Measurements from ENCODE around the gene FAM9B.

Gene FAM9B

GRCh38 chrX:9033989-9034388 is at the start of gene FAM9B:
FAM9B (minus strand) TSS chrX:9034127; CDS start chrX:9032986, 1,141 bp downstream.
- no peak for DNase-seq (ENCODE audit: extremely low spot score)
- CTCF ChIA-PET = no interaction called here
- no peak for TF ChIP-seq CTCF (IDR thresholded peaks at IDR 0.05; ENCODE audit: control extremely low read depth, extremely low read depth, low read depth, missing control alignments)

GRCh38 chrX:9081271-9081670 is 47.3 kb upstream of the FAM9B start:
- no peak for TF ChIP-seq CTCF (IDR thresholded peaks at IDR 0.05; ENCODE audit: control extremely low read depth, extremely low read depth, low read depth, missing control alignments)
- ChIA-PET CTCF (no interaction called here), POLR2A (no interaction called here)
- no peak for DNase-seq (ENCODE audit: extremely low spot score)

More at GRCh38 chrX:9033989-9034388, at the start of gene FAM9B:
- POLR2A ChIA-PET = no interaction called here

- CTCF ChIA-PET = no interaction called here
- DNase-seq (ENCODE audit: extremely low spot score) = no peak
- TF ChIP-seq CTCF (IDR thresholded peaks at IDR 0.05; ENCODE audit: control extremely low read depth, extremely low read depth, low read depth, missing control alignments) = no peak
- POLR2A ChIA-PET = no interaction called here
Observed at GRCh38 chrX:9074326-9074725, 40.4 kb upstream of the FAM9B start.

- no peak for DNase-seq (ENCODE audit: extremely low spot score)
- POLR2A ChIA-PET = no interaction called here
- CTCF ChIA-PET = no interaction called here
- no peak for TF ChIP-seq CTCF (IDR thresholded peaks at IDR 0.05; ENCODE audit: control extremely low read depth, extremely low read depth, low read depth, missing control alignments)
Observed at GRCh38 chrX:9072281-9072680, 38.4 kb upstream of the FAM9B start.

GRCh38 chrX:9071031-9071650 is 37.2 kb upstream of the FAM9B start:
- POLR2A ChIA-PET = no interaction called here
- DNase-seq (ENCODE audit: extremely low spot score) = no peak
- CTCF ChIA-PET = no interaction called here
- TF ChIP-seq CTCF (IDR thresholded peaks at IDR 0.05; ENCODE audit: control extremely low read depth, extremely low read depth, low read depth, missing control alignments) = no peak

- no peak for TF ChIP-seq CTCF (IDR thresholded peaks at IDR 0.05; ENCODE audit: control extremely low read depth, extremely low read depth, low read depth, missing control alignments)
- no peak for DNase-seq (ENCODE audit: extremely low spot score)
- ChIA-PET POLR2A (no interaction called here), CTCF (no interaction called here)
Observed at GRCh38 chrX:9069573-9069972, 35.6 kb upstream of the FAM9B start.

- POLR2A ChIA-PET = no interaction called here
- CTCF ChIA-PET = no interaction called here
- no peak for TF ChIP-seq CTCF (IDR thresholded peaks at IDR 0.05; ENCODE audit: control extremely low read depth, extremely low read depth, low read depth, missing control alignments)
- DNase-seq (ENCODE audit: extremely low spot score) = no peak
Observed at GRCh38 chrX:9064694-9065093, 30.8 kb upstream of the FAM9B start.

Data from GM10248 (cell line).